K562 (cell line): ENCODE measurements around the gene AREL1. TPM values are rescaled to one million over a fixed set of nuclear protein-coding genes. Genes with fewer than 3 reads are reported as not detected.
A peak's percentile ranks its signal among the peaks of the same experiment; 100 is the strongest.

ENCODE experiments used
- ATAC-seq: fragments of 200-7000 bp; cut with Tn5 transposase; 3 replicates; pipeline ENCODE4 v1.9.1; 2020; ENCODE audit warnings: moderate library complexity
- BruUV-seq: library from RNA; stranded (reverse); fragments of 400-500 nt; replicated peaks from 2 replicates; lab custom pipeline; 2021; lab: Mats Ljungman, UMichigan
- CTCF ChIA-PET: fragments of 300-600 bp; formaldehyde crosslinking; extraction: SDS; loops from one replicate; lab custom pipeline; 2021; ENCODE audit warnings: low intra/inter-chr PET ratio; lab: Yijun Ruan, JAX
- POLR2A ChIA-PET: fragments of 300-600, 350-650 bp; sonication (Branson Sonifier 250); formaldehyde crosslinking; extraction: SDS; loops from one replicate; lab custom pipeline; 2021; ENCODE audit warnings: antibody characterized with exemption, inconsistent platforms; lab: Yijun Ruan, JAX
- DNase-seq, 4 experiments: peaks; one replicate each; pipeline versions ENCODE4 v3.0.0 to v3.0.0-alpha.2; 2011 to 2018; ENCODE audit warnings: low spot score in 3 of 4, mixed read lengths in 3 of 4; ENCODE audit errors: extremely low read depth in 1 of 4
- FAIRE-seq: peaks from 2 replicates; lab custom pipeline; 2011; peaks lifted over from hg19 to GRCh38; lab: Jason Lieb, UNC
- H2AFZ ChIP-seq: 2 replicates; pipeline ENCODE4 v1.6.0; 2011; ENCODE audit warnings: low read depth, low read length, control low read depth, inconsistent platforms
- H3K27ac ChIP-seq: fragments of 200-600 bp; 3 replicates; pipeline ENCODE4 v1.8.0; 2011; ENCODE audit warnings: low read depth, mild to moderate bottlenecking, control low read depth, inconsistent platforms, low read length, moderate library complexity, mixed read lengths; ENCODE audit errors: extremely low read depth
- H3K27me3 ChIP-seq, 2 experiments: fragments of 300-600 bp in 1 of 2; 2 replicates in 1 of 2; 3 replicates in 1 of 2; pipeline versions ENCODE4 v1.6.0 to v1.8.0; 2011; ENCODE audit warnings: inconsistent platforms in 2 of 2, low read length in 2 of 2, mild to moderate bottlenecking in 1 of 2, mixed read lengths in 1 of 2, moderate library complexity in 1 of 2; ENCODE audit not compliant: control insufficient read depth in 2 of 2, insufficient read depth in 2 of 2
- H3K36me3 ChIP-seq: fragments of 300-600 bp; 3 replicates; pipeline ENCODE4 v1.8.0; 2011; ENCODE audit warnings: mild to moderate bottlenecking, low read length, inconsistent platforms; ENCODE audit not compliant: control insufficient read depth, insufficient read depth
- H3K4me1 ChIP-seq, 2 experiments: fragments of 200-600 bp in 1 of 2; replicated peaks in 1 of 2; 2 replicates in 1 of 2; 3 replicates in 1 of 2; pipeline versions ENCODE4 v1.5.1 to v1.8.0; 2011; ENCODE audit warnings: inconsistent platforms in 2 of 2, low read length in 2 of 2, mild to moderate bottlenecking in 1 of 2, mixed read lengths in 1 of 2, moderate library complexity in 1 of 2; ENCODE audit not compliant: control insufficient read depth in 2 of 2, insufficient read depth in 2 of 2
- H3K4me2 ChIP-seq: 2 replicates; pipeline ENCODE4 v1.6.1; 2011; ENCODE audit warnings: low read length, control low read depth, inconsistent platforms, mixed read lengths; ENCODE audit not compliant: insufficient read depth
- H3K4me3 ChIP-seq: fragments of 200-600 bp; sonication (generic), shearing (Covaris generic); 2 replicates; pipeline ENCODE4 v1.5.1; 2016; ENCODE audit warnings: control low read depth, inconsistent platforms
- H3K79me2 ChIP-seq: fragments of 200-600 bp; 3 replicates; pipeline ENCODE4 v1.8.0; 2011; ENCODE audit warnings: low read length, inconsistent platforms; ENCODE audit not compliant: control insufficient read depth, insufficient read depth
- H3K9ac ChIP-seq, 2 experiments: 2 replicates each; pipeline versions ENCODE4 v1.6.0 to v1.6.1; 2011; ENCODE audit warnings: low read depth in 2 of 2, low read length in 2 of 2, control low read depth in 1 of 2, inconsistent platforms in 1 of 2, mild to moderate bottlenecking in 1 of 2, mixed read lengths in 1 of 2; ENCODE audit not compliant: insufficient read depth in 1 of 2
- H3K9me1 ChIP-seq: one replicate; pipeline ENCODE4 v1.6.0; 2011; ENCODE audit warnings: inconsistent platforms, mild to moderate bottlenecking, low read length, moderate library complexity; ENCODE audit not compliant: control insufficient read depth, insufficient read depth
- H3K9me3 ChIP-seq: replicated peaks from 2 replicates; pipeline ENCODE4 v1.5.1; 2011; ENCODE audit warnings: low read depth, low read length, inconsistent platforms; ENCODE audit not compliant: control insufficient read depth, insufficient read depth
- H4K20me1 ChIP-seq: replicated peaks from 2 replicates; pipeline ENCODE4 v1.6.1; 2011; ENCODE audit warnings: low read length, inconsistent platforms, mixed read lengths; ENCODE audit not compliant: control insufficient read depth, insufficient read depth
- ATF7 ChIP-seq: fragments of 450-650 bp; IDR thresholded peaks from 2 replicates; pipeline ENCODE4 v1.7.1; 2014; ENCODE audit warnings: mild to moderate bottlenecking, moderate library complexity
- C11orf30 ChIP-seq: fragments of 450-650 bp; IDR thresholded peaks from 2 replicates; pipeline ENCODE4 v1.6.1; 2016; ENCODE audit warnings: low read depth, mild to moderate bottlenecking
- EHMT2 ChIP-seq: fragments of 450-650 bp; IDR thresholded peaks from 2 replicates; pipeline ENCODE4 v1.6.1; 2018; ENCODE audit warnings: antibody characterized with exemption
- EP300 ChIP-seq: IDR thresholded peaks from 2 replicates; pipeline ENCODE4 v1.6.1; 2012; ENCODE audit warnings: low read length, improper control_type of control experiment
- KAT8 ChIP-seq: fragments of 450-650 bp; IDR thresholded peaks from 2 replicates; pipeline ENCODE4 v1.6.1; 2016; ENCODE audit warnings: low read depth, mild to moderate bottlenecking
- MAFG ChIP-seq: fragments of 450-650 bp; conservative IDR thresholded peaks from 2 replicates; pipeline ENCODE4 v1.6.1; 2016; ENCODE audit warnings: missing genetic modification characterization, missing compliant biosample characterization
- NFE2 ChIP-seq: IDR thresholded peaks from 2 replicates; pipeline ENCODE4 v1.6.1; 2014; ENCODE audit warnings: antibody characterized with exemption, low read depth
- NR0B1 ChIP-seq: fragments of 450-650 bp; IDR thresholded peaks from one replicate; pipeline ENCODE4 v1.6.1; 2018; ENCODE audit warnings: mild to moderate bottlenecking, moderate library complexity; ENCODE audit not compliant: partially characterized antibody
- NRF1 ChIP-seq, 2 experiments: fragments of 450-650 bp; IDR thresholded peaks in 1 of 2; conservative IDR thresholded peaks in 1 of 2; 2 replicates each; pipeline ENCODE4 v1.6.1; 2014; ENCODE audit warnings: mild to moderate bottlenecking in 2 of 2
- RBM17 ChIP-seq: fragments of 200-400 bp; formaldehyde crosslinking; IDR thresholded peaks from 2 replicates; pipeline ENCODE4 v1.6.1; 2017; ENCODE audit warnings: low read depth, mild to moderate bottlenecking, low read length, borderline replicate concordance
- SMAD4 ChIP-seq: fragments of 250-450 bp; sonication (Bioruptor Pico); conservative IDR thresholded peaks from 2 replicates; pipeline ENCODE4 v1.8.0; 2021; ENCODE audit warnings: inconsistent platforms, mild to moderate bottlenecking, moderate library complexity
- SRSF3 ChIP-seq: fragments of 200-400 bp; formaldehyde crosslinking; IDR thresholded peaks from 2 replicates; pipeline ENCODE4 v1.6.1; 2016; ENCODE audit warnings: mild to moderate bottlenecking, low read length, moderate library complexity; ENCODE audit not compliant: insufficient read depth
- ZBTB26 ChIP-seq: fragments of 450-650 bp; formaldehyde crosslinking; IDR thresholded peaks from 2 replicates; pipeline ENCODE4 v1.4.0; 2022; ENCODE audit warnings: missing genetic modification characterization
- ZKSCAN1 ChIP-seq: fragments of 150-350 bp; IDR thresholded peaks from 2 replicates; pipeline ENCODE4 v1.6.1; 2016; ENCODE audit warnings: low read depth, low read length
- ZNF24 ChIP-seq: fragments of 450-650 bp; IDR thresholded peaks from 2 replicates; pipeline ENCODE4 v1.6.1; 2016
- ZNF57 ChIP-seq: fragments of 450-650 bp; formaldehyde crosslinking; IDR thresholded peaks from 2 replicates; pipeline ENCODE4 v1.4.0; 2020; ENCODE audit warnings: mild to moderate bottlenecking, moderate library complexity
- ZNF584 ChIP-seq: fragments of 200-800 bp; sonication (Bioruptor generic); IDR thresholded peaks from 2 replicates; pipeline ENCODE4 v1.6.1; 2016; ENCODE audit warnings: low read depth, mild to moderate bottlenecking, missing genetic modification characterization, missing compliant biosample characterization
- ZNF79 ChIP-seq: fragments of 250-450 bp; sonication (Bioruptor Pico); IDR thresholded peaks from 2 replicates; pipeline ENCODE4 v1.4.0; 2020; ENCODE audit warnings: low read depth, mild to moderate bottlenecking, moderate library complexity
- WGBS: fragments of 100-300 bp; shearing (Covaris generic); methylation state at CpG from one replicate; pipeline ENCODE4 v1.1.6; 2016; ENCODE audit warnings: low coverage, mixed read lengths; ENCODE audit not compliant: insufficient coverage; ENCODE audit errors: missing lambda C conversion rate; 5-methylcytosine and 5-hydroxymethylcytosine counted together
- in situ Hi-C: fragments of 300-500 bp; cut with MboI; formaldehyde crosslinking; loops from 4 replicates; pipeline ENCODE4 v1.15.0; 2018; ENCODE audit warnings: inconsistent platforms, mixed read lengths
- intact Hi-C: fragments of 100-400 bp; cut with micrococcal nuclease; formaldehyde crosslinking; loops from 2 replicates; pipeline ENCODE4 v1.14.2; 2022
- polyA plus RNA-seq, 8 experiments: library from polyadenylated mRNA; depleted of rRNA in 4 of 8; stranded (reverse) in 5 of 8; unstranded in 3 of 8; fragments of >200 nt; fragmentation: Nextera tagmentation in 2 of 8; fragmentation: Illumina TruSeq in 1 of 8; extraction: Ambion mirVana in 2 of 8; extraction: Trizol in 1 of 8; gene quantifications; 2 replicates each; pipeline versions ENCODE4 v1.2.1 to v1.2.3, GENCODE V29; 2011 to 2014; ENCODE audit warnings: inconsistent platforms in 1 of 8, missing spikeins in 1 of 8
- total RNA-seq, 7 experiments: library from RNA; depleted of rRNA in 6 of 7; stranded (reverse); fragments of >200 nt in 6 of 7; fragmentation: Illumina TruSeq in 2 of 7; extraction: Trizol in 2 of 7; gene quantifications; 2 replicates each; pipeline versions ENCODE4 v1.2.1 to v1.2.3, GENCODE V29; 2011 to 2021; ENCODE audit warnings: low replicate concordance in 1 of 7
- TF ChIP-seq, protein P1 (sequence below): fragments of 450-650 bp; formaldehyde crosslinking; IDR thresholded peaks from 2 replicates; pipeline ENCODE4 v1.4.0; 2022; ENCODE audit warnings: missing genetic modification characterization
- TF ChIP-seq, protein P2 (sequence below): fragments of 250-450 bp; sonication (Bioruptor Pico); IDR thresholded peaks from 2 replicates; pipeline ENCODE4 v1.5.0; 2021

Gene AREL1
- total and polyA plus RNA-seq, 9 of the 15 experiments (the other 6 are each of a cell fraction or from before 2014, with no cell fraction given), result 6.0 to 24.8 (median 16.6) TPM

DNA sequence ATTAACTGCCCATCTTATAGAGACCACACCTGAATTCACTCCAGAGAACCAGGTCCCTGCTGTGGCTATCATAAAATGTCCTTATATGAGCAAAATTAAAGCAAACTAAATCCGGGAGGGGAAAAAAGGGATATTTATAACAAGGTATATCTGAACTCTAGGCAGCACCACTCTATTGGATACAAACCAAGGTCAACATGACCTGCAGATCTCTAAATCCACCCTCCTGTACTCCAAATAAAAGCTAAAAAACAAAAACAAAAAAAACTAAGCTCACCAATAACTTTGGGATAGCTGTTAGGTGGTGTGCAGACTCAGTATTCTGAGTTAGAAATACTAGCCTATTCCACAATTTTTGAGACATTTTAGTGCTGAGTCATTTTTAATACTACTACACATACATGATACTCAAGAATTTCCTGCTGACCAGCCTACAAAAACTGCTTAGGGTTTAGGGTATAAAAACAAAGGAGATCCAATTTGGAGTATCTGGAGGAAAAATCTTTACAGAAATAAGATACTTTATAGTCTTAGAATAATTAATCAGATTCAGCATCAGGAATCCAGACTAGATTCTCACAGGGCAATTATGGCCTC is 54.2 kb downstream of the AREL1 start:
- Histone ChIP-seq H3K9me3 (no peaks in the 10 kb centered on the region), H3K27ac (no peak overlapping the region), H3K4me1 (peaks cover 0 to 12% of the 10 kb centered on the region in 2 experiments; a peak in 2 of 5 replicates), H3K9me1 (peaks cover 3% of the 10 kb centered on the region), H2AFZ (no peak overlapping the region), H3K4me3 (no peak overlapping the region), H3K9ac (no peak overlapping the region), H4K20me1 (no peaks in the 10 kb centered on the region), H3K27me3 (no peaks in the 10 kb centered on the region), H3K4me2 (no peak overlapping the region), H3K79me2 (no peaks in the 10 kb centered on the region), H3K36me3 (peaks cover 30% of the 10 kb centered on the region; the same call in 2 of the 3 replicates)
- no TSS peak for BruUV-seq
- no peak for ATAC-seq
- WGBS, result 100% methylated on average over 1 of the region's 1 CpG
- ChIA-PET POLR2A (no interaction called here), CTCF (no interaction called here)
- FAIRE-seq, result no peak
- no peak for DNase-seq
- intact Hi-C loops (no loop called here), in situ Hi-C loops (no loop called here)
- no peak for TF ChIP-seq ZNF24
- TF ChIP-seq ZNF584 (CRISPR knock-in tag), result no peak
- no peak for TF ChIP-seq ZNF57 (CRISPR knock-in tag)
- TF ChIP-seq, protein P1, sequence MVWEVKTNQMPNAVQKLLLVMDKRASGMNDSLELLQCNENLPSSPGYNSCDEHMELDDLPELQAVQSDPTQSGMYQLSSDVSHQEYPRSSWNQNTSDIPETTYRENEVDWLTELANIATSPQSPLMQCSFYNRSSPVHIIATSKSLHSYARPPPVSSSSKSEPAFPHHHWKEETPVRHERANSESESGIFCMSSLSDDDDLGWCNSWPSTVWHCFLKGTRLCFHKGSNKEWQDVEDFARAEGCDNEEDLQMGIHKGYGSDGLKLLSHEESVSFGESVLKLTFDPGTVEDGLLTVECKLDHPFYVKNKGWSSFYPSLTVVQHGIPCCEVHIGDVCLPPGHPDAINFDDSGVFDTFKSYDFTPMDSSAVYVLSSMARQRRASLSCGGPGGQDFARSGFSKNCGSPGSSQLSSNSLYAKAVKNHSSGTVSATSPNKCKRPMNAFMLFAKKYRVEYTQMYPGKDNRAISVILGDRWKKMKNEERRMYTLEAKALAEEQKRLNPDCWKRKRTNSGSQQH (CRISPR knock-in tag), result no peak
- no peak for TF ChIP-seq ZKSCAN1
- no peak for TF ChIP-seq ZBTB26 (CRISPR knock-in tag)
- no peak for TF ChIP-seq ZNF79 (CRISPR knock-in tag)
- no peak for TF ChIP-seq NR0B1
- 0 out of 2 replicates have a peak, but pooled peaks have one; percentile 31 for TF ChIP-seq NFE2
- TF ChIP-seq, protein P2, sequence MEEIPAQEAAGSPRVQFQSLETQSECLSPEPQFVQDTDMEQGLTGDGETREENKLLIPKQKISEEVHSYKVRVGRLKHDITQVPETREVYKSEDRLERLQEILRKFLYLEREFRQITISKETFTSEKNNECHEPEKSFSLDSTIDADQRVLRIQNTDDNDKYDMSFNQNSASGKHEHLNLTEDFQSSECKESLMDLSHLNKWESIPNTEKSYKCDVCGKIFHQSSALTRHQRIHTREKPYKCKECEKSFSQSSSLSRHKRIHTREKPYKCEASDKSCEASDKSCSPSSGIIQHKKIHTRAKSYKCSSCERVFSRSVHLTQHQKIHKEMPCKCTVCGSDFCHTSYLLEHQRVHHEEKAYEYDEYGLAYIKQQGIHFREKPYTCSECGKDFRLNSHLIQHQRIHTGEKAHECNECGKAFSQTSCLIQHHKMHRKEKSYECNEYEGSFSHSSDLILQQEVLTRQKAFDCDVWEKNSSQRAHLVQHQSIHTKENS (CRISPR knock-in tag), result no peak
- peak; percentile 68 for TF ChIP-seq MAFG (tag)
- TF ChIP-seq RBM17, result no peak
- no peak for TF ChIP-seq NRF1 (conservative IDR thresholded peaks at IDR 0.05 in 1 of 2, IDR thresholded peaks at IDR 0.05 in 1 of 2)
- TF ChIP-seq ATF7, result no peak
- TF ChIP-seq KAT8, result no peak
- TF ChIP-seq C11orf30, result peak; percentile 51; the same call in 1 of the 2 replicates
- TF ChIP-seq EHMT2, result no peak
- no peak for TF ChIP-seq SRSF3
- no peak for TF ChIP-seq EP300
- TF ChIP-seq SMAD4, result no peak
